ENCODE measurements around the gene SLIT3.

The SLIT3 gene

GRCh38 chr5:169260896-169261569 lies 39.9 kb downstream of the SLIT3 start:
- DNase-seq: no peak

- no peak for DNase-seq
Observed at GRCh38 chr5:169258372-169259000, 42.5 kb downstream of the SLIT3 start.

- DNase-seq: no peak
Observed at GRCh38 chr5:169256191-169256590, 44.7 kb downstream of the SLIT3 start.

GRCh38 chr5:169253071-169253470 lies 47.9 kb downstream of the SLIT3 start:
- DNase-seq: no peak

- DNase-seq: no peak
Observed at GRCh38 chr5:169251333-169252084, 49.4 kb downstream of the SLIT3 start.

GRCh38 chr5:169250887-169251286 lies 50.1 kb downstream of the SLIT3 start:
- no peak for DNase-seq

GRCh38 chr5:169248996-169249395 lies 51.9 kb downstream of the SLIT3 start:
- no peak for DNase-seq

- DNase-seq: no peak
Observed at GRCh38 chr5:169248550-169248949, 52.4 kb downstream of the SLIT3 start.

- DNase-seq: no peak
Observed at GRCh38 chr5:169244812-169245211, 56.1 kb downstream of the SLIT3 start.

- no peak for DNase-seq
Observed at GRCh38 chr5:169243651-169244422, 57.1 kb downstream of the SLIT3 start.

GRCh38 chr5:169242849-169243186 lies 58.1 kb downstream of the SLIT3 start:
- no peak for DNase-seq

GRCh38 chr5:169242175-169242848 lies 58.6 kb downstream of the SLIT3 start:
- DNase-seq: no peak

- no peak for DNase-seq
Observed at GRCh38 chr5:169229342-169229892, 71.5 kb downstream of the SLIT3 start.

- DNase-seq: no peak
Observed at GRCh38 chr5:169226895-169227294, 74.0 kb downstream of the SLIT3 start.

- DNase-seq: no peak
Observed at GRCh38 chr5:169225830-169226356, 75.0 kb downstream of the SLIT3 start.

- no peak for DNase-seq
Observed at GRCh38 chr5:169223595-169223953, 77.4 kb downstream of the SLIT3 start.

GRCh38 chr5:169222934-169223594 lies 77.9 kb downstream of the SLIT3 start:
- no peak for DNase-seq

GRCh38 chr5:169221519-169221918 lies 79.4 kb downstream of the SLIT3 start:
- DNase-seq: no peak

- DNase-seq: no peak
Observed at GRCh38 chr5:169219961-169220360, 81.0 kb downstream of the SLIT3 start.

GRCh38 chr5:169219351-169219750 lies 81.6 kb downstream of the SLIT3 start:
- no peak for DNase-seq

- no peak for DNase-seq
Observed at GRCh38 chr5:169218861-169219260, 82.1 kb downstream of the SLIT3 start.

GRCh38 chr5:169218176-169218575 lies 82.8 kb downstream of the SLIT3 start:
- no peak for DNase-seq
